GM12878 (cell line): ENCODE measurements around the gene LGI2. TPM values are rescaled to one million over a fixed set of nuclear protein-coding genes. Genes with fewer than 3 reads are reported as not detected.

Source experiments
- ATAC-seq: fragments of 200-7000 bp; cut with Tn5 transposase; 3 replicates; pipeline ENCODE4 v1.9.1; 2020; ENCODE audit warnings: mild to moderate bottlenecking, moderate library complexity
- BruUV-seq: library from RNA; stranded (reverse); fragments of 400-500 nt; replicated peaks from 2 replicates; lab custom pipeline; 2021; lab: Mats Ljungman, UMichigan
- CTCF ChIA-PET: fragments of 300-600 bp; sonication (Branson Sonifier 250); formaldehyde crosslinking; extraction: SDS; loops from one replicate; lab custom pipeline; 2021; ENCODE audit warnings: inconsistent platforms; lab: Yijun Ruan, JAX
- POLR2A ChIA-PET: fragments of 350-600 bp; formaldehyde crosslinking; extraction: SDS; loops from one replicate; lab custom pipeline; 2021; ENCODE audit warnings: inconsistent platforms; lab: Charles Lee
- RAD21 ChIA-PET: fragments of 300-600 bp; sonication (Branson Sonifier 250); formaldehyde crosslinking; loops from one replicate; lab custom pipeline; 2023; ENCODE audit warnings: antibody characterized with exemption; ENCODE audit not compliant: unreplicated experiment; lab: Charles Lee
- SMC1A ChIA-PET: fragments of 300-600 bp; sonication (Branson Sonifier 250); formaldehyde crosslinking; loops from one replicate; lab custom pipeline; 2023; ENCODE audit not compliant: unreplicated experiment, uncharacterized antibody; lab: Charles Lee
- DNase-seq: peaks from one replicate; pipeline ENCODE4 v3.0.0-alpha.2; 2011; ENCODE audit warnings: low read depth, low spot score
- FAIRE-seq: peaks from 3 replicates; lab custom pipeline; 2011; peaks lifted over from hg19 to GRCh38; lab: Jason Lieb, UNC
- H2AFZ ChIP-seq: 2 replicates; pipeline ENCODE4 v1.6.0; 2011; ENCODE audit warnings: low read depth, low read length, control low read depth; ENCODE audit not compliant: control insufficient read depth
- H3K27ac ChIP-seq: 2 replicates; pipeline ENCODE4 v1.5.1; 2011; ENCODE audit warnings: control low read depth; ENCODE audit not compliant: control insufficient read depth, insufficient read depth
- H3K27me3 ChIP-seq, 2 experiments: replicated peaks in 1 of 2; 2 replicates each; pipeline versions ENCODE4 v1.6.0 to v1.6.1; 2011; ENCODE audit warnings: low read length in 1 of 2; ENCODE audit not compliant: control insufficient read depth in 2 of 2, insufficient read depth in 2 of 2
- H3K36me3 ChIP-seq, 2 experiments: 2 replicates each; pipeline ENCODE4 v1.5.1; 2011; ENCODE audit warnings: low read length in 1 of 2; ENCODE audit not compliant: control insufficient read depth in 2 of 2, insufficient read depth in 2 of 2
- H3K4me1 ChIP-seq: 2 replicates; pipeline ENCODE4 v1.6.1; 2011; ENCODE audit warnings: mild to moderate bottlenecking, low read length, moderate library complexity, mixed read lengths; ENCODE audit not compliant: control insufficient read depth, insufficient read depth
- H3K4me2 ChIP-seq: 2 replicates; pipeline ENCODE4 v1.6.0; 2011; ENCODE audit warnings: control low read depth; ENCODE audit not compliant: control insufficient read depth, insufficient read depth
- H3K4me3 ChIP-seq: fragments of 200-600 bp; sonication (generic); 2 replicates; pipeline ENCODE4 v1.5.1; 2016
- H3K79me2 ChIP-seq: 2 replicates; pipeline ENCODE4 v1.6.0; 2011; ENCODE audit warnings: low read length; ENCODE audit not compliant: control insufficient read depth, insufficient read depth
- H3K9ac ChIP-seq: 2 replicates; pipeline ENCODE4 v1.8.0; 2011; ENCODE audit warnings: low read length, control low read depth, mixed read lengths; ENCODE audit not compliant: control insufficient read depth, insufficient read depth
- H3K9me3 ChIP-seq: replicated peaks from 3 replicates; pipeline ENCODE4 v1.5.1; 2011; ENCODE audit warnings: mild to moderate bottlenecking, low read length; ENCODE audit not compliant: control insufficient read depth, insufficient read depth
- H4K20me1 ChIP-seq: 2 replicates; pipeline ENCODE4 v1.6.0; 2011; ENCODE audit not compliant: control insufficient read depth, insufficient read depth
- ATF2 ChIP-seq: IDR thresholded peaks from 2 replicates; pipeline ENCODE4 v1.6.1; 2012; ENCODE audit warnings: low read length, inconsistent platforms
- CBX3 ChIP-seq: fragments of 200-600 bp; sonication (generic); IDR thresholded peaks from 2 replicates; pipeline ENCODE4 v1.6.1; 2016; ENCODE audit warnings: low read depth, borderline replicate concordance
- CHD1 ChIP-seq: IDR thresholded peaks from 2 replicates; pipeline ENCODE4 v1.6.1; 2012; ENCODE audit warnings: low read depth, low read length, improper control_type of control experiment
- E2F4 ChIP-seq: IDR thresholded peaks from 2 replicates; pipeline ENCODE4 v1.6.1; 2012; ENCODE audit warnings: low read depth, low read length, improper control_type of control experiment
- IKZF2 ChIP-seq, 2 experiments: fragments of 450-650 bp; IDR thresholded peaks; 2 replicates each; pipeline ENCODE4 v1.6.1; 2017; ENCODE audit warnings: mild to moderate bottlenecking in 2 of 2, moderate library complexity in 2 of 2
- PML ChIP-seq: IDR thresholded peaks from 2 replicates; pipeline ENCODE4 v1.6.1; 2012; ENCODE audit warnings: low read length, inconsistent platforms
- REST ChIP-seq: IDR thresholded peaks from 2 replicates; pipeline ENCODE4 v1.6.1; 2012; ENCODE audit warnings: mild to moderate bottlenecking, low read depth, low read length
- SREBF2 ChIP-seq: IDR thresholded peaks from 2 replicates; pipeline ENCODE4 v1.6.1; 2012; ENCODE audit warnings: mild to moderate bottlenecking, low read length
- STAT1 ChIP-seq: fragments of 450-650 bp; conservative IDR thresholded peaks from 2 replicates; pipeline ENCODE4 v1.6.1; 2014; ENCODE audit warnings: antibody characterized with exemption, mild to moderate bottlenecking
- TCF12 ChIP-seq: IDR thresholded peaks from 2 replicates; pipeline ENCODE4 v1.6.1; 2011; ENCODE audit warnings: low read depth, mild to moderate bottlenecking, low read length
- YY1 ChIP-seq: IDR thresholded peaks from 2 replicates; pipeline ENCODE4 v1.6.1; 2011; ENCODE audit warnings: low read depth, mild to moderate bottlenecking, low read length
- whole genome bisulfite sequencing: methylation state at CpG from one replicate; pipeline ENCODE4 v1.1.6; 2016; ENCODE audit warnings: low lambda C conversion rate; ENCODE audit not compliant: insufficient replicate concordance, insufficient coverage; ENCODE audit errors: missing lambda C conversion rate; 5-methylcytosine and 5-hydroxymethylcytosine counted together
- in situ Hi-C: fragments of 300-500 bp; cut with MboI; formaldehyde crosslinking; loops from 9 replicates; pipeline ENCODE4 v1.14.3; 2018; ENCODE audit warnings: mixed read lengths
- intact Hi-C: fragments of 100-400 bp; cut with micrococcal nuclease; formaldehyde crosslinking; loops from one replicate; pipeline ENCODE4 v1.14.2; 2022; ENCODE audit not compliant: unreplicated experiment
- polyA plus RNA-seq, 11 experiments: library from polyadenylated mRNA; depleted of rRNA in 4 of 11; unstranded in 6 of 11; stranded (reverse) in 5 of 11; fragments of >200 nt; fragmentation: Nextera tagmentation in 4 of 11; fragmentation: Illumina TruSeq in 1 of 11; extraction: Ambion mirVana in 4 of 11; extraction: Trizol in 1 of 11; gene quantifications; 1 replicate in 1 of 11; 2 replicates in 10 of 11; pipeline versions ENCODE4 v1.2.1 to v1.2.3, GENCODE V29; 2011 to 2016; ENCODE audit warnings: inconsistent platforms in 2 of 11, missing spikeins in 2 of 11, low read depth in 1 of 11
- total RNA-seq, 4 experiments: library from RNA; depleted of rRNA in 3 of 4; stranded (reverse); fragments of >200 nt in 3 of 4; fragmentation: Illumina TruSeq in 1 of 4; extraction: Trizol in 1 of 4; gene quantifications; 2 replicates each; pipeline versions ENCODE4 v1.2.1 to v1.2.3, GENCODE V29; 2013 to 2021

LGI2 gene
- total and polyA plus RNA-seq, 10 of the 15 experiments (the other 5 are each of a cell fraction or from before 2014, with no cell fraction given) = not detected

- no peak for TF ChIP-seq REST
- no peak for TF ChIP-seq IKZF2 (IDR thresholded peaks at IDR 0.05)
- no peak for TF ChIP-seq PML
- no peak for TF ChIP-seq CBX3
These were observed at the start of gene LGI2 (continued) for GRCh38 chr4:25030277-25031076.

GRCh38 chr4:25078523-25078922 is 47.8 kb upstream of the LGI2 start:
- DNase-seq (no peak), ATAC-seq (no peak), FAIRE-seq (no peak)
- no peaks in the 10 kb centered on the region for H3K36me3 ChIP-seq
- no peaks in the 10 kb centered on the region; the same call in 2 of the 3 replicates for H3K9me3 ChIP-seq
- H3K4me3 ChIP-seq = no peak overlapping the region
- no peaks in the 10 kb centered on the region for H3K79me2 ChIP-seq
- intact Hi-C loops = no loop called here
- in situ Hi-C loops = no loop called here
- no peak overlapping the region for H2AFZ ChIP-seq
- RAD21 ChIA-PET = no interaction called here
- no peak overlapping the region for H3K4me2 ChIP-seq
- H3K27ac ChIP-seq = no peak overlapping the region
- H3K27me3 ChIP-seq = no peaks in the 10 kb centered on the region; a peak in 1 of 4 replicates
- no peaks in the 10 kb centered on the region for H4K20me1 ChIP-seq
- BruUV-seq = no TSS peak
- CTCF ChIA-PET = no interaction called here
- WGBS = 25% methylated on average over 4 of the region's 4 CpGs
- TF ChIP-seq E2F4 (no peak), STAT1 (no peak), TCF12 (no peak), YY1 (no peak), ATF2 (no peak), CHD1 (no peak), SREBF2 (no peak)
- POLR2A ChIA-PET = no interaction called here
- H3K4me1 ChIP-seq = no peaks in the 10 kb centered on the region
- SMC1A ChIA-PET = no interaction called here
- H3K9ac ChIP-seq = no peak overlapping the region
